Retinal pigment epithelial cell (primary cell): ENCODE data around the gene ARHGEF17.

ENCODE experiments used
- DNase-seq: peaks from one replicate; pipeline ENCODE4 v3.0.0-alpha.2; 2010; ENCODE audit warnings: low read depth
- H3K4me3 ChIP-seq: 2 replicates; pipeline ENCODE4 v1.5.1; 2011; ENCODE audit warnings: mild to moderate bottlenecking, low read length, control low read depth, moderate library complexity
- TF ChIP-seq, protein P1 (sequence below): conservative IDR thresholded peaks from 2 replicates; pipeline ENCODE4 v1.5.1; 2011; ENCODE audit warnings: low read depth, low read length, control low read depth, inconsistent platforms

ARHGEF17 gene

DNA sequence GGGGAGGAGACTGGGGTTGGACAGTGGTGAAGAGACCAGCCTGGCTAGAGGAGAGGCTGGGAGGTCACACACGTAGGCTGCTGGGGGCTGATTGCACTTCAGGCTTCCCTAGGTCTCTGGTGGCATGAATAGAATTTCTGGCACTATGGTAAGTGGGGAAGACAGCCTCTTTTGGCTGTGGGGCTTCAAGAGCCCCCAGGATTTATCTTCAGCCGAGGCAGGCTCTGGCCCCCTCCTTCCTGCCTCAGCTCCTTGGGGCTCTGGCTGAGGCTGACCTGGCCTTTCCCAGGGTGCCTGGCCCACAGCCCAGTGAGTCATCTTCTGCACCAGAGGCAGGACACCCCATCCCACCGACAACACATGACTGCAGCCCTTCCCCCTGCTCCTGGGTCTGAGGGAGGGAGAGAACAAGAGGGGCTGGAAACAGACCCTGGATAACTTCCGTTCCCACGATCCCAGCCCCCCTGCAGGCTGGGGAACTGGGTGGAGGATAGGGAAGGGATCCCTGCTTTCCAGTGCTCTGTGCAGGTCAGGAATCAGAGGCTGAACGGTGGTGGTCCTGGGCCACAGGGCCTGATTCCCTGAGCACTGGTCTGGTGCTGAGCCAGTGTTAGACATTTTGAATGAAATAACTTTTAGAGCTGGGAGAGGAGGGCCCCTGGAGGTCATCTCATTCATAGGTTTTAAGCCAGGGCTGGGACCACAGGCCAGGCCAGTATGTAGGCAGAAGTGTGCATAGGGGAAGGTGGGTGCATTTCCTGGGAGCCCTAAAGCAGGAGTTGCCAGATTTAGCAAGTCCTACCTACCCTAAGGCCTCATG, 26.5 kb downstream of the ARHGEF17 start:
- TF ChIP-seq, protein P1, sequence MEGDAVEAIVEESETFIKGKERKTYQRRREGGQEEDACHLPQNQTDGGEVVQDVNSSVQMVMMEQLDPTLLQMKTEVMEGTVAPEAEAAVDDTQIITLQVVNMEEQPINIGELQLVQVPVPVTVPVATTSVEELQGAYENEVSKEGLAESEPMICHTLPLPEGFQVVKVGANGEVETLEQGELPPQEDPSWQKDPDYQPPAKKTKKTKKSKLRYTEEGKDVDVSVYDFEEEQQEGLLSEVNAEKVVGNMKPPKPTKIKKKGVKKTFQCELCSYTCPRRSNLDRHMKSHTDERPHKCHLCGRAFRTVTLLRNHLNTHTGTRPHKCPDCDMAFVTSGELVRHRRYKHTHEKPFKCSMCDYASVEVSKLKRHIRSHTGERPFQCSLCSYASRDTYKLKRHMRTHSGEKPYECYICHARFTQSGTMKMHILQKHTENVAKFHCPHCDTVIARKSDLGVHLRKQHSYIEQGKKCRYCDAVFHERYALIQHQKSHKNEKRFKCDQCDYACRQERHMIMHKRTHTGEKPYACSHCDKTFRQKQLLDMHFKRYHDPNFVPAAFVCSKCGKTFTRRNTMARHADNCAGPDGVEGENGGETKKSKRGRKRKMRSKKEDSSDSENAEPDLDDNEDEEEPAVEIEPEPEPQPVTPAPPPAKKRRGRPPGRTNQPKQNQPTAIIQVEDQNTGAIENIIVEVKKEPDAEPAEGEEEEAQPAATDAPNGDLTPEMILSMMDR = peak; percentile 13
- peak; percentile 83 for DNase-seq
- H3K4me3 ChIP-seq = no peak overlapping the region

DNA sequence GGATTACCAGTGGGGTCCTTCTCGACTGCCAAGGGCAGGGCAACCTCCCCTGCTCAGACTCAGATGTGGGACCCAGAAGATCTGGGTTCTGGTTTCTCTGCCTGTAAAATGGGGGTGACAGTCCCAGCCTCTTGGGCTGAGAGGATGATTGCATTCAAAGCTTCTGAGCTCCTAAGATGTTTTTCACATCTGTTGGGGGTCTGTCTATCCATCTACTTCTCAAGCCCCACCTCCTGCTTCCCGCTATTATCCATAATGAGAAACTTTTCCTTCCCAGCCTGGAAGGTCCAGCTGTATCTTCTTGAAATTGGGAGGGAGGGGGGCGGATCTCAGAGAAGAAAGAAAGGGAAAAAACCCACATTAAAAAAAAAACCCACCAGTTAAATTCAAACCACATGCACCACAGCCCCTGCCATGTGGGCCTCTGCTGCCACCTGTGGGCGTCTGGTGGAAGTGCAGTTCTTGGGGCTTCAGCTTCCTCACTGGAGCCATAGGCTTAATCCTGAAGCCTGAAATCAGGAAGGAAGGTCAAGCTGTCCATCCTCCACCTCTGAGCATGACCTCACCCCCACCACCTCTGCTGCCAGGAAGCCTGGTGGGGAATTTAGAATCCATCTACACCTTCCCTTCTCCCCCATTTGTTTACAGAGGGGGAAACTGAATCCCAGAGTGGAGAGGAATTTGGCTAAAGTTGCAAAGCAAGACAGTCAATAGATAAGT, 27.3 kb downstream of the ARHGEF17 start:
- no peak for DNase-seq
- no peak overlapping the region for H3K4me3 ChIP-seq

DNA sequence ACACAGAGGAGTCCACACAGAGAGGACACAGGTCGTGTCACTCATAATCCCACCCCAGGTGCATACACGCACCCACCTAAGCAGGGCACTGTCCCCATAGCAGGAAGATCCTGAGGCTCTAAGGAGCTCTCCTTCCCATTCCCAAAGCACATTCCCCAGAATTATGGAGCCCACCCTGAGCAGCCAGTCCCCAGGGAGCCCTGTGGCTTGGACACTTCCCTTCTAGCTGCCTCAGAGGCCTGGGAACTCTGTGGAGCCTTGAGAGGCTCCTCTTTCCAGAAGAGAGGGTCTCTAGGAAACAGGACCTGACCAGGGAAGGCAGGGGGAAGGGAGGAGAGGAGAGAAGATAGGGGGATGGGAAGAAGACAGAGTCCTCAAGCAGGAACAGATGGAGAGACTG, 29.8 kb downstream of the ARHGEF17 start:
- TF ChIP-seq, protein P1 = no peak
- no peak overlapping the region for H3K4me3 ChIP-seq
- DNase-seq = no peak

More for the DNA sequence above, 27.3 kb downstream of the ARHGEF17 start:
- TF ChIP-seq, protein P1 = peak; percentile 98

DNA sequence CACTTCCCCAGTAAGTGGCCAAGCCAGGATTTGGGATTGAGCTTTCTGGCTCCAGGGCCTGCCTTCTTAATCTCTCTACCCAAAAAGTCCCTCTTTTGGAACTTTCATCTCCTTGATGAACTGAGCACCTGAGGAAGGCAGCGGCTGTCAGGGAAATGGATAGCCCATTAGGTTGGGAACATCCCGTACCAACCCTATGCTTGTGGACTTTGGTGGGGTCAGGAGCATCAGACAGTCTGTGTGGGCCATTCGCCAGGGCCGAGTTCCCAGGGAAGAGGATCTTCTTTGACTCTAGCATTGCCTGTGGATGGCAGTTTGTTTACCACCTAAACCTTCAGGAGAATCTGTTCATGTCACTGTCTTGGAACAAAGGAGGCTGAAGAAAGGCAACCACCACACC, 30.2 kb downstream of the ARHGEF17 start:
- TF ChIP-seq, protein P1 = no peak
- no peak overlapping the region for H3K4me3 ChIP-seq
- no peak for DNase-seq

DNA sequence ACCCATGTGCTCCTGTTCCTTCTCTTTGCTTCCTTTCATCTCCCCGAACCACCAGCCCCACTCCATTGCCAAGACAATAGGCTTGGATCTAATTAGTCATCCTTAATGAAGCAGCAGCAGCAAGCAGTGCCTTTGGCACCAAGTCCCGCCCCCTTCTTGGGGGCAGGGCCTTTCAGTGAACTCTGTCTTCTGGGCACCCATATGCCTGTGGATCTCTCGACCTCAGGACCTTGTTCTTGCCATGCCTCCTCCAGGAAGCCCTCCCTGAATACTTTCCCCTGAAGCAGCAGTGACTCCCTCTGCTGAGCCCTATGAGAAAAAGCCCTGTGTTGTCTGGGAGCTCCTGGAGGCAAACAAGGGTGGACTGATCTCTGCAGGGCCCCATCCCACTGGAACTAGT, 32.1 kb downstream of the ARHGEF17 start:
- no peak overlapping the region for H3K4me3 ChIP-seq
- no peak for DNase-seq
- TF ChIP-seq, protein P1 = no peak

DNA sequence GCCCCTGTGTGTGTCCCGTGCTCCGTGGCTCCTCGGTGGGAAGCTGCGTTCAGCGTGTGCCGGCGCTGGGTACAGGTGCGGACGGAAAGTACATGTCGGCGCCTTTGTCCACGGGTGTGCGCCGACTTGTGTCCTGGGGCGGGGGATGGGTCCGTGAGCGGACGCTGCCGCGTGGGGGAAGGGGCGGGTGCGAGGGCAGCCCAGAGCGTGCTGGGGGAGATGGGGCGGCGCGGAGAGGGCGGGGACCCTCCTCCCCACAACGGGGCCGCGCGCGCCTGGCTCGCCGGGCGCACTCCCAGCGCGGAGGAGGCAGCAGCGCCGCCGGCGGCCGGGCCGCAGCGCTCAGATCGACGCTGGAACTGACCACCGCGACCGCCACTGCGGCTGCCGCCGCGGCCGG, 34.6 kb downstream of the ARHGEF17 start:
- TF ChIP-seq, protein P1 = no peak
- H3K4me3 ChIP-seq = peak overlapping the region; percentile 37
- no peak for DNase-seq
